Spleen (tissue), 11 donors: ENCODE results near the gene PCED1B. TPM values are rescaled to one million over a fixed set of nuclear protein-coding genes. Genes with fewer than 3 reads are reported as not detected.

Source experiments
- DNase-seq: peaks from one replicate; pipeline ENCODE4 v3.0.0-alpha.2; 2020
- H3K27ac ChIP-seq, 8 donors: fragments of 200-600 bp; sonication (generic) in 7 of 8; 1 replicate in 4 of 8; 2 replicates in 4 of 8; pipeline versions ENCODE4 v1.5.0 to v1.8.0; 2016 to 2021; ENCODE audit warnings: inconsistent platforms in 4 of 8, mild to moderate bottlenecking in 4 of 8, moderate library complexity in 1 of 8
- H3K27me3 ChIP-seq, 7 donors: fragments of 200-600 bp; sonication (generic) in 6 of 7; replicated peaks in 1 of 7; 1 replicate in 4 of 7; 2 replicates in 3 of 7; pipeline versions ENCODE4 v1.5.0 to v1.8.0; 2016 to 2021; ENCODE audit warnings: inconsistent platforms in 3 of 7, mild to moderate bottlenecking in 1 of 7
- H3K36me3 ChIP-seq, 6 donors: fragments of 200-600 bp; sonication (generic) in 5 of 6; 1 replicate in 4 of 6; 2 replicates in 2 of 6; pipeline versions ENCODE4 v1.5.0 to v1.8.0; 2016 to 2021; ENCODE audit warnings: inconsistent platforms in 2 of 6
- H3K4me1 ChIP-seq, 6 donors: fragments of 200-600 bp; sonication (generic) in 5 of 6; 1 replicate in 3 of 6; 2 replicates in 3 of 6; pipeline versions ENCODE4 v1.5.0 to v1.8.0; 2016 to 2021; ENCODE audit warnings: inconsistent platforms in 3 of 6
- H3K4me3 ChIP-seq, 8 donors: fragments of 200-600 bp; sonication (generic) in 7 of 8; 1 replicate in 4 of 8; 2 replicates in 4 of 8; pipeline versions ENCODE4 v1.5.0 to v1.8.0; 2016 to 2021; ENCODE audit warnings: inconsistent platforms in 4 of 8, mild to moderate bottlenecking in 4 of 8, moderate library complexity in 2 of 8
- H3K9me3 ChIP-seq, 8 donors: fragments of 200-600 bp; sonication (generic) in 7 of 8; 1 replicate in 4 of 8; 2 replicates in 4 of 8; pipeline versions ENCODE4 v1.5.0 to v1.8.0; 2016 to 2021; ENCODE audit warnings: inconsistent platforms in 4 of 8
- POLR2A ChIP-seq, 3 donors: fragments of 450-650 bp; IDR thresholded peaks; one replicate each; pipeline ENCODE4 v1.5.1; 2017; ENCODE audit warnings: antibody characterized with exemption in 3 of 3, mild to moderate bottlenecking in 1 of 3
- POLR2AphosphoS5 ChIP-seq, 3 donors: sonication (generic); formaldehyde crosslinking; IDR thresholded peaks; one replicate each; pipeline ENCODE4 v1.5.1; 2017; ENCODE audit warnings: antibody characterized with exemption in 3 of 3
- WGBS, 5 donors: extraction: QIAGEN DNeasy Blood & Tissue Kit in 3 of 5; methylation state at CpG; one replicate each; pipeline versions ENCODE4 v1.1.5 to v1.1.7; 2013 to 2018; 5-methylcytosine and 5-hydroxymethylcytosine counted together
- intact Hi-C: fragments of 100-400 bp; cut with DNase I; formaldehyde crosslinking; loops from one replicate; pipeline ENCODE4 v1.15.0; 2023; ENCODE audit warnings: low total_unique reads
- polyA plus RNA-seq, 3 donors: library from polyadenylated mRNA; stranded (reverse); fragments of 200-250 nt; gene quantifications; one replicate each; pipeline ENCODE4 v1.2.1, GENCODE V29; 2013
- total RNA-seq, 7 donors: library from RNA; depleted of rRNA in 3 of 7; stranded (reverse); fragments of >200 nt in 3 of 7; fragmentation: NEBNext Ultra II Directional in 4 of 7; extraction: Animal tissue kit (Norgen Biotek cat#: 25700) in 4 of 7; gene quantifications; one replicate each; pipeline versions ENCODE4 v1.1.0 to v1.2.1, GENCODE V29; 2016 to 2021
- TF ChIP-seq, protein P1 (sequence below), 11 experiments: fragments of 200-600 bp in 7 of 11; fragments of 450-650 bp in 4 of 11; sonication (generic) in 4 of 11; IDR thresholded peaks in 8 of 11; conservative IDR thresholded peaks in 3 of 11; 1 replicate in 7 of 11; 2 replicates in 4 of 11; pipeline versions ENCODE4 v1.4.0 to v1.8.0; 2016 to 2021; ENCODE audit warnings: antibody characterized with exemption in 11 of 11, inconsistent platforms in 4 of 11, mild to moderate bottlenecking in 1 of 11
- donor health status: healthy with polysubstance abuse.
- donor health status: DM: no; HTN: no; CAD: no; lungs with moderate emphysema.
- donor health status: DM: no; HTN: no; CAD: no.
- donor health status: Bipolar disorder and iron deficiency.
- donor health status: healthy.
- donor health status: DM: no; HTN: no; CAD: no.
- donor health status: DM: yes; HTN: yes; CAD: no.

The PCED1B gene
- total and polyA plus RNA-seq, 10 donors: 15.3 to 34.5 (median 24.4) TPM

GRCh38 chr12:47242426-47242825 is 163.0 kb downstream of the PCED1B start:
- 94 to 97% (median 94%) methylated on average over 2 of the region's 2 CpGs for WGBS, 5 donors
- TF ChIP-seq POLR2A (IDR thresholded peaks at IDR 0.05) (no peak), POLR2AphosphoS5 (IDR thresholded peaks at IDR 0.05) (no peak)
- TF ChIP-seq, protein P1, sequence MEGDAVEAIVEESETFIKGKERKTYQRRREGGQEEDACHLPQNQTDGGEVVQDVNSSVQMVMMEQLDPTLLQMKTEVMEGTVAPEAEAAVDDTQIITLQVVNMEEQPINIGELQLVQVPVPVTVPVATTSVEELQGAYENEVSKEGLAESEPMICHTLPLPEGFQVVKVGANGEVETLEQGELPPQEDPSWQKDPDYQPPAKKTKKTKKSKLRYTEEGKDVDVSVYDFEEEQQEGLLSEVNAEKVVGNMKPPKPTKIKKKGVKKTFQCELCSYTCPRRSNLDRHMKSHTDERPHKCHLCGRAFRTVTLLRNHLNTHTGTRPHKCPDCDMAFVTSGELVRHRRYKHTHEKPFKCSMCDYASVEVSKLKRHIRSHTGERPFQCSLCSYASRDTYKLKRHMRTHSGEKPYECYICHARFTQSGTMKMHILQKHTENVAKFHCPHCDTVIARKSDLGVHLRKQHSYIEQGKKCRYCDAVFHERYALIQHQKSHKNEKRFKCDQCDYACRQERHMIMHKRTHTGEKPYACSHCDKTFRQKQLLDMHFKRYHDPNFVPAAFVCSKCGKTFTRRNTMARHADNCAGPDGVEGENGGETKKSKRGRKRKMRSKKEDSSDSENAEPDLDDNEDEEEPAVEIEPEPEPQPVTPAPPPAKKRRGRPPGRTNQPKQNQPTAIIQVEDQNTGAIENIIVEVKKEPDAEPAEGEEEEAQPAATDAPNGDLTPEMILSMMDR (IDR thresholded peaks at IDR 0.05 in 8 of 11, conservative IDR thresholded peaks at IDR 0.05 in 3 of 11): no peak

DNA sequence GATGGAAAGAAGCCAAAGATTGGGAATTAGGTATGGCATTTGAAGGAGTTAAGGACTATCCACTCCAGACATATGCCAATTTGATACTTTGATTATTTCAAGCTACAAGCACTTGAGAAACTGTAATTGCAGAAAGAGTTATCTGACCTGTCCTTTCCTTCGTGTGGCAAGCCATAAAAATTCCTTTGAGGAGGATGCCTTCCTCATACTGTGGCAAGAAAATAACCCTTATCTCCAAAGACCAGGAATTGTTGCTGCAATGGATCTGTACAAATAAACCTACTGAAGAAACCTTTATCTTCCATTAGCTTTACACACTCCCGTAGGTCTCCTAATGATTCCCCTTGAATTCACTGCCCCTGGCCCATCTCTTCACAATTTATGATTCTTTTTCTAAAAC is 165.4 kb downstream of the PCED1B start:
- H3K27ac ChIP-seq: no peak overlapping the region
- 85 to 100% (median 92%) methylated on average over 2 of the region's 2 CpGs for WGBS, 5 donors
- H3K36me3 ChIP-seq: peaks cover 0 to 8% (median 0%) of the 10 kb centered on the region in 6 donors
- H3K27me3 ChIP-seq: no peaks in the 10 kb centered on the region
- H3K4me1 ChIP-seq: no peaks in the 10 kb centered on the region
- TF ChIP-seq POLR2A (IDR thresholded peaks at IDR 0.05) (no peak), POLR2AphosphoS5 (IDR thresholded peaks at IDR 0.05) (no peak)
- TF ChIP-seq, protein P1 (IDR thresholded peaks at IDR 0.05 in 8 of 11, conservative IDR thresholded peaks at IDR 0.05 in 3 of 11): no peak
- DNase-seq: no peak
- intact Hi-C loops: no loop called here
- no peak overlapping the region for H3K4me3 ChIP-seq
- no peaks in the 10 kb centered on the region for H3K9me3 ChIP-seq

More at GRCh38 chr12:47242426-47242825, 163.0 kb downstream of the PCED1B start:
- H3K9me3 ChIP-seq: no peaks in the 10 kb centered on the region
- H3K27ac ChIP-seq: no peak overlapping the region
- no peak overlapping the region for H3K4me3 ChIP-seq
- no peak for DNase-seq
- no peaks in the 10 kb centered on the region for H3K27me3 ChIP-seq
- intact Hi-C loops: no loop called here
- peaks cover 0 to 9% (median 2%) of the 10 kb centered on the region in 6 donors for H3K4me1 ChIP-seq
- H3K36me3 ChIP-seq: no peaks in the 10 kb centered on the region

DNA sequence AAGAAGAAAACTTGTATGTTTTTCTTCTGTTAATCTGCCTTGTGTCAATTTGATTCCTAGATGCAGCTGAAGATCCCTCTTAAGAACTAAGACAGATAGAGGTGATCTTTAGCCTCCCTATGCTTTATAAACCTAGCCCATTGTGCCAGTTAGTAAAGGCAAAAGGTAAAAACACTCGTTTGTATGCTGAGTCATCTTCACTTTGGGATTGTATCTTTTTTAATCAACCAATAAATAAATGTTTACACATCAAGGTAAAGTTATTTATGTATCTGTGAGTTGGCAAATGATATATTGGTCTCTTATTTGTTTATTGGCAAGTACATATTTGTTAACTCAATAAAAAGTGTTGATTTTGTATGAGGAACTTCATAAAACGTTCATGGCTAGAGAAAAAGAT is 166.2 kb downstream of the PCED1B start:
- Histone ChIP-seq H3K36me3 (peaks cover 0 to 9% (median 0%) of the 10 kb centered on the region in 6 donors), H3K4me3 (no peak overlapping the region), H3K4me1 (no peaks in the 10 kb centered on the region), H3K27ac (no peak overlapping the region), H3K27me3 (no peaks in the 10 kb centered on the region), H3K9me3 (no peaks in the 10 kb centered on the region)
- 74 to 84% (median 81%) methylated on average over 2 of the region's 2 CpGs for WGBS, 5 donors
- intact Hi-C loops: no loop called here
- TF ChIP-seq, protein P1 (IDR thresholded peaks at IDR 0.05 in 8 of 11, conservative IDR thresholded peaks at IDR 0.05 in 3 of 11): no peak
- no peak for TF ChIP-seq POLR2AphosphoS5 (IDR thresholded peaks at IDR 0.05)
- no peak for TF ChIP-seq POLR2A (IDR thresholded peaks at IDR 0.05)
- no peak for DNase-seq

DNA sequence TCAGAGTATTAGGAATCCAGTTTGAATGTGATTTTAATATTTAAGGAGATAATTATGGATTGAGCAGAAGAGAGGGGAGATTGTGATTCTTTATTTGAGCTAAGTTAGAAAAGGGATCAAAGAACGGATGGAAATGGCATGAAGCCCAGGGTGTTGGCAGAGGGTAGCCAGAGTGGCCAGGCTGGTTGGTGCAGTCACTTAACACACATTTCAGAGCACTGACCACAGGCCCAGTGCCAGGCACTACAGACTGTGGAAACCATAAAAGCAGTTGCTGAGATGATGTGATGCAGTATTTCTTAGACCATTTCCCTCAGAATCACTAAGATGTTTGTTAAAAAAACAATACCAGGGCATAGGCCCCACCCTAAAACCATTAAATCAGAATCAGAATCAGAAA is 168.0 kb downstream of the PCED1B start:
- DNase-seq: no peak
- peaks cover 0 to 9% (median 0%) of the 10 kb centered on the region in 6 donors for H3K36me3 ChIP-seq
- no peaks in the 10 kb centered on the region for H3K27me3 ChIP-seq
- peak overlapping the region in 4 of 8 donors; percentile 14 to 79 (median 36) for H3K27ac ChIP-seq
- H3K9me3 ChIP-seq: peaks cover 0 to 13% (median 6%) of the 10 kb centered on the region in 8 donors
- H3K4me1 ChIP-seq: no peaks in the 10 kb centered on the region
- intact Hi-C loops: no loop called here
- peak overlapping the region in 1 of 8 donors; percentile 9 for H3K4me3 ChIP-seq
- WGBS, 5 donors: 59 to 80% (median 78%) methylated on average over 1 of the region's 1 CpG
- peak in 1 of 3 donors; percentile 22 for TF ChIP-seq POLR2AphosphoS5 (IDR thresholded peaks at IDR 0.05)
- TF ChIP-seq POLR2A (IDR thresholded peaks at IDR 0.05): no peak
